ENCODE results near the gene AP1S2. TPM values are rescaled to one million over a fixed set of nuclear protein-coding genes. Genes with fewer than 3 reads are reported as not detected.

The AP1S2 gene
- polyA plus RNA-seq, 1 of the 3 experiments (the other 2 are of a cell fraction): 17.7 TPM

- Histone ChIP-seq H3K79me2 (ENCODE audit: insufficient read depth) (no peaks in the 10 kb centered on the region), H3K9ac (no peak overlapping the region), H3K4me2 (no peak overlapping the region), H3K36me3 (replicated peaks in 1 of 2; ENCODE audit: control insufficient read depth in 1 of 2, insufficient read depth in 2 of 2, low read length in 1 of 2) (peaks cover 65 to 66% of the 10 kb centered on the region in 2 experiments), H2AFZ (ENCODE audit: low read depth) (no peak overlapping the region), H3K4me1 (ENCODE audit: control insufficient read depth in 1 of 2, insufficient read depth in 2 of 2, low read depth in 1 of 2, low read length in 1 of 2) (no peaks in the 10 kb centered on the region; a peak in 2 of 4 replicates), H3K4me3 (ENCODE audit: low read depth in 2 of 2, low read length in 1 of 2) (no peak overlapping the region), H3K9me2 (no peaks in the 10 kb centered on the region), H4K20me1 (ENCODE audit: insufficient read depth) (no peaks in the 10 kb centered on the region), H3K9me3 (no peaks in the 10 kb centered on the region), H3F3A (replicated peaks; ENCODE audit: insufficient read depth) (no peaks in the 10 kb centered on the region), H3K27ac (ENCODE audit: low read depth in 2 of 2, low read length in 1 of 2) (no peak overlapping the region), H3K27me3 (ENCODE audit: insufficient read depth) (no peaks in the 10 kb centered on the region)
- DNase-seq: no peak
- WGBS (ENCODE audit: low lambda C conversion rate): 93% methylated on average over 1 of the region's 1 CpG
- ChIA-PET CTCF (interaction anchor here (0.9 kb wide), 1 partner anchor 52 kb away, joined by 3 read pairs; no protein-coding TSS in a partner anchor), POLR2A (no interaction called here)
- TF ChIP-seq RAD21 (IDR thresholded peaks at IDR 0.05; ENCODE audit: low read length) (no peak), FOXJ3 (CRISPR knock-in tag; IDR thresholded peaks at IDR 0.05) (no peak), ZBTB33 (IDR thresholded peaks at IDR 0.05; ENCODE audit: borderline replicate concordance, low read depth) (no peak), TEAD4 (IDR thresholded peaks at IDR 0.05; ENCODE audit: borderline replicate concordance, insufficient read depth) (no peak), FOSL2 (IDR thresholded peaks at IDR 0.05; ENCODE audit: borderline replicate concordance, low read depth) (no peak)
These were observed 41.2 kb downstream of the AP1S2 start for GRCh38 chrX:15813416-15813815.

GRCh38 chrX:15812192-15812938, 42.2 kb downstream of the AP1S2 start:
- POLR2A ChIA-PET: no interaction called here
- H3K36me3 ChIP-seq (replicated peaks in 1 of 2; ENCODE audit: control insufficient read depth in 1 of 2, insufficient read depth in 2 of 2, low read length in 1 of 2): peaks cover 60 to 63% of the 10 kb centered on the region in 2 experiments
- no peaks in the 10 kb centered on the region for H3K27me3 ChIP-seq (ENCODE audit: insufficient read depth)
- H3K79me2 ChIP-seq (ENCODE audit: insufficient read depth): no peaks in the 10 kb centered on the region
- no peak overlapping the region for H3K4me2 ChIP-seq
- H3K27ac ChIP-seq (ENCODE audit: low read depth in 2 of 2, low read length in 1 of 2): no peak overlapping the region
- no peaks in the 10 kb centered on the region for H3K9me2 ChIP-seq
- TF ChIP-seq CTCF (IDR thresholded peaks at IDR 0.05) (no peak), EZH2phosphoT487 (IDR thresholded peaks at IDR 0.05; ENCODE audit: borderline replicate concordance, low read depth) (no peak), JUND (IDR thresholded peaks at IDR 0.05) (no peak), FOSL2 (IDR thresholded peaks at IDR 0.05; ENCODE audit: borderline replicate concordance, low read depth) (no peak)
- H2AFZ ChIP-seq (ENCODE audit: low read depth): no peak overlapping the region
- H3K4me3 ChIP-seq (ENCODE audit: low read depth in 2 of 2, low read length in 1 of 2): no peak overlapping the region
- DNase-seq: no peak
- CTCF ChIA-PET: interaction anchor here (0.6 kb wide), 1 partner anchor 294 kb away, joined by 3 read pairs; no protein-coding TSS in a partner anchor
- H3K4me1 ChIP-seq (ENCODE audit: control insufficient read depth in 1 of 2, insufficient read depth in 2 of 2, low read depth in 1 of 2, low read length in 1 of 2): no peaks in the 10 kb centered on the region; a peak in 2 of 4 replicates
- H4K20me1 ChIP-seq (ENCODE audit: insufficient read depth): no peaks in the 10 kb centered on the region
- H3F3A ChIP-seq (replicated peaks; ENCODE audit: insufficient read depth): no peaks in the 10 kb centered on the region
- no peaks in the 10 kb centered on the region for H3K9me3 ChIP-seq
- WGBS (ENCODE audit: low lambda C conversion rate): 96% methylated on average over 8 of the region's 8 CpGs
- no peak overlapping the region for H3K9ac ChIP-seq

Measured in SK-N-SH (cell line).